Airway epithelial cell (primary cell): ENCODE data around the gene TMEM245. TPM values are rescaled to one million over a fixed set of nuclear protein-coding genes. Genes with fewer than 3 reads are reported as not detected.

Source experiments
- total RNA-seq: library from RNA; depleted of rRNA; stranded (reverse); fragments of >200 nt; gene quantifications from 2 replicates; pipeline ENCODE4 v1.2.3, GENCODE V29; 2015

Gene TMEM245
- total RNA-seq, result 26.9 and 29.7 TPM in 2 replicates

DNA sequence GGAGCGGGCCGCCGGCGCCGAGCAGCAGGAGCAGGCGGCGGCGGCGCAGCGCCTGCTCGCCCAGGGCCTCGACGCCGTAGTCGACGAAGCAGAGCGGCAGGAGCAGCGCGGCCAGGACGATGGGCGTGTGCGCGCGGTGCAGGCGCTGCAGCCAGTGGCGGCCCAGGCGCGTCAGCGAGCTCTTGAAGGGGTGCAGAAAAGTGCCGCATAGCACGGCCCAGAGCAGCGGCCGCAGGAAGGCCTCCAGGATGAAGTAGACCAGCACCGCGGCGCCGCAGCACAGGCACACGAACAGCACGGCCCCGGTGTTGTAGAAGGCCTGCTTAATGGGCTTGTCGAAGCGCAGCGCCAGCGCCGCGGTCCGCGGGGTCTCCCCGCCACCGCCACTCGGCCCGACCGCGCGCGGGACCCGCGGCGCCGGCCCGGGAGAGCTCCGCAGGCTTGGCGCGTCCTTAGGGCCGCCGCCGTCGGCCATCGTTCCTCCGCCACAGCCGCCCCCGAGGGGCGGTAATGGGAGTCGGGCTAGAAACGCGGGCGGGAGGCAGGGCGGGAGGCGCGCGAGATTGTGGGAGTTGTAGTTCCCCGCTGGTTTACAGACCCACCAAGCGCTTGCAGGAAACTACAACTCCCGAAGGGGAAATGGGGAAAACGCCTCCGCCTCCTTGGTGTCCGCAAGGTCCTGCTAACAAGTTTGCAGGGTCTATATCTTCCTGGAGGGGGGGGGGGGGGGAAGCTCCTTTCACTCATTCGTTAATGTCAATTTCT is at the start of gene TMEM245:
Gene TMEM245, minus strand, starts transcription at position 509 of the 765 bp plus-strand sequence. Its CDS starts 34 bp downstream, at position 475.

DNA sequence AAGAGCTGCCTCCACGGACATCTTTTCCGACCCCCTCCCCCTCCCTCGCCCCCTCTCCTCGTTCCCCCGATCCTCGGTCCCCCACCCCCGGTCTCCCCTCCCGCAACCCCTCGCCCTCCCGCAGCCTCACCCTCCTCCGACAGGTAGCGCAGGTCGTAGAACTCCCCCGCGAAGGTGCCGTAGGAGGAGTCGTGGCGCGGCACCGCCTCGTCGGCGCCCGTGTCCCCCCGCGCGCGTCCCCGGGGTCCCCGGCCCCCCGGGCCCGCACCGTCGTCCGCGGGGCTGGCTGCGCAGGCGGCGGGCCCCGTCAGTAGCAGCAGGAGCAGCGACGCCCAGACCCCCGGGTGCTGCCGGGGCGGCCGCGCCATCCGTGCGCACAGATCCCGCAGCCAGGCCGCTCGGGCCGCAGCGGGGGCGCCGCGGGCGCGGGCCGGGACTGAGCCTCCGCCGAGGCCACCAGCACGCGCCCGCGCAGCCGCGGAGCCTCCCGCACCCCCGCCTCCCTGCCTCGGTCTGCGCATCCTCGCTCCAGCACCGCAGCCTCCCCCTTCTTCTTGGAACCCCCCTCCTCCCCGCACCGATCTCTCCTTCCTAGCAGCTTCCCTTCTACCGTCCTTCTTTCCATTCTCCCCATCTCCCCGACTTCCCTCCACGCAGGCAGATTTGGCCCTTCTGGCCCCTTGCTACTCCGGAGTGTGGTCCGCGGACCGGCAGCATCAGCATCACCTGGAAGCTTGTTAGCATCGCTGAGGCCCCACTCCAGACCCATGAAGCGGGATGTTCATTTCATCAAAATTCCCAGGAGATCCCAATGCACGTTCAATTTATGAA is 47.2 kb upstream of the TMEM245 start, which contains the start of gene FRRS1L:
Gene FRRS1L, minus strand, starts transcription at position 479 of the 831 bp plus-strand sequence. Its CDS starts 111 bp downstream, at position 368.

GRCh38 chr9:109012876-109013678 is 106.7 kb downstream of the TMEM245 start, which contains the start of gene CTNNAL1:
Gene CTNNAL1 (minus strand): TSS chr9:109013499. CDS start chr9:109013442, 57 bp downstream.

Other genes with a start within 250 kb of the TMEM245 start
- gene ELP1, start 185.8 kb downstream of the TMEM245 start, total RNA-seq, result 31.6 and 34.0 TPM in 2 replicates
- gene ABITRAM, start 185.5 kb downstream of the TMEM245 start, total RNA-seq, result 6.0 and 6.3 TPM in 2 replicates
- 50.4 and 55.6 TPM in 2 replicates for gene CTNNAL1, start 106.4 kb downstream of the TMEM245 start, total RNA-seq
- gene FRRS1L, start 47.3 kb upstream of the TMEM245 start, total RNA-seq, result 0.07 TPM in 1 of 2 replicates, not detected in the other
- 17.4 and 19.0 TPM in 2 replicates for gene EPB41L4B, start 201.1 kb upstream of the TMEM245 start, total RNA-seq